ENCODE results near the gene HDDC3.

The HDDC3 gene

GRCh38 chr15:90931828-90932659, at the start of gene HDDC3:
TSS of gene HDDC3 (minus strand) at chr15:90932549. CDS start at chr15:90932540, 9 bp downstream.
- DNase-seq (ENCODE audit: low read depth in 2 of 2): peak; percentile 86 to 95

GRCh38 chr15:90982135-90982534, 49.8 kb upstream of the HDDC3 start:
- DNase-seq (ENCODE audit: low read depth in 2 of 2): no peak

GRCh38 chr15:90981681-90982080, 49.3 kb upstream of the HDDC3 start:
- DNase-seq (ENCODE audit: low read depth in 2 of 2): no peak

- no peak for DNase-seq (ENCODE audit: low read depth in 2 of 2)
Measured at GRCh38 chr15:90979582-90979981, 47.2 kb upstream of the HDDC3 start.

GRCh38 chr15:90974216-90974615, 41.9 kb upstream of the HDDC3 start:
- DNase-seq (ENCODE audit: low read depth in 2 of 2): no peak

- DNase-seq (ENCODE audit: low read depth in 2 of 2): no peak
Measured at GRCh38 chr15:90972133-90972532, 39.8 kb upstream of the HDDC3 start.

GRCh38 chr15:90970274-90970673, 37.9 kb upstream of the HDDC3 start:
- no peak for DNase-seq (ENCODE audit: low read depth in 2 of 2)

- no peak for DNase-seq (ENCODE audit: low read depth in 2 of 2)
Measured at GRCh38 chr15:90968434-90968833, 36.1 kb upstream of the HDDC3 start.

- no peak for DNase-seq (ENCODE audit: low read depth in 2 of 2)
Measured at GRCh38 chr15:90967206-90967605, 34.9 kb upstream of the HDDC3 start.

- no peak for DNase-seq (ENCODE audit: low read depth in 2 of 2)
Measured at GRCh38 chr15:90966262-90966661, 33.9 kb upstream of the HDDC3 start.

- no peak for DNase-seq (ENCODE audit: low read depth in 2 of 2)
Measured at GRCh38 chr15:90962021-90962420, 29.7 kb upstream of the HDDC3 start.

- no peak for DNase-seq (ENCODE audit: low read depth in 2 of 2)
Measured at GRCh38 chr15:90960298-90961091, 28.1 kb upstream of the HDDC3 start.

GRCh38 chr15:90959894-90960293, 27.5 kb upstream of the HDDC3 start:
- no peak for DNase-seq (ENCODE audit: low read depth in 2 of 2)

GRCh38 chr15:90959028-90959595, 26.8 kb upstream of the HDDC3 start:
- no peak for DNase-seq (ENCODE audit: low read depth in 2 of 2)

GRCh38 chr15:90957791-90958190, 25.4 kb upstream of the HDDC3 start:
- DNase-seq (ENCODE audit: low read depth in 2 of 2): no peak

- DNase-seq (ENCODE audit: low read depth in 2 of 2): no peak
Measured at GRCh38 chr15:90957031-90957790, 24.9 kb upstream of the HDDC3 start.

GRCh38 chr15:90956274-90957030, 24.1 kb upstream of the HDDC3 start:
- peak; percentile 52 to 62 for DNase-seq (ENCODE audit: low read depth in 2 of 2)

- no peak for DNase-seq (ENCODE audit: low read depth in 2 of 2)
Measured at GRCh38 chr15:90955624-90956273, 23.4 kb upstream of the HDDC3 start.

GRCh38 chr15:90954712-90955623, 22.6 kb upstream of the HDDC3 start, which contains the start of gene RCCD1:
TSS of gene RCCD1 (plus strand) at chr15:90954884. CDS start at chr15:90956735, 1,851 bp downstream.
- DNase-seq (ENCODE audit: low read depth in 2 of 2): peak; percentile 77 to 81

Data from stimulated activated CD4-positive, alpha-beta T cell treated with anti-CD3 and anti-CD28 coated beads, Interleukin-1b, Interleukin-23, amount 100 ng/mL, for 4 hours (primary cell).